B cell (primary cell): ENCODE results near the gene TMEM266. TPM values are rescaled to one million over a fixed set of nuclear protein-coding genes. Genes with fewer than 3 reads are reported as not detected.

ENCODE experiments used
- ATAC-seq: fragments of 200-7000 bp; cut with Tn5 transposase; one replicate; pipeline ENCODE4 v1.10.0; 2021; ENCODE audit warnings: low read depth, mild to moderate bottlenecking, moderate number of reproducible peaks, moderate library complexity
- CTCF ChIA-PET: fragments of 350-600 bp; sonication (Branson Sonifier 250); formaldehyde crosslinking; loops from one replicate; lab custom pipeline; 2021; ENCODE audit warnings: antibody characterized with exemption, inconsistent platforms; lab: Charles Lee
- POLR2A ChIA-PET: fragments of 350-600 bp; sonication (Branson Sonifier 250); formaldehyde crosslinking; loops from one replicate; lab custom pipeline; 2021; ENCODE audit warnings: antibody characterized with exemption; lab: Charles Lee
- DNase-seq: peaks from one replicate; pipeline ENCODE4 v3.0.0; 2013
- H2AFZ ChIP-seq: 2 replicates; pipeline ENCODE4 v1.6.1; 2012; ENCODE audit warnings: mild to moderate bottlenecking, low read depth, low read length; ENCODE audit not compliant: insufficient read depth, poor library complexity, severe bottlenecking
- H3K27ac ChIP-seq, 2 donors: 1 replicate in 1 of 2; 2 replicates in 1 of 2; pipeline ENCODE4 v1.5.1; 2012 to 2013; ENCODE audit warnings: low read length in 2 of 2, mild to moderate bottlenecking in 2 of 2, moderate library complexity in 1 of 2
- H3K27me3 ChIP-seq, 4 experiments: fragments of 200-600 bp in 1 of 4; sonication (generic) in 1 of 4; replicated peaks in 1 of 4; 1 replicate in 2 of 4; 2 replicates in 2 of 4; pipeline versions ENCODE4 v1.6.1 to v1.7.0; 2013 to 2016; ENCODE audit warnings: low read length in 3 of 4, mild to moderate bottlenecking in 2 of 4, mixed read lengths in 1 of 4, moderate library complexity in 1 of 4; ENCODE audit not compliant: insufficient read depth in 4 of 4, control insufficient read depth in 3 of 4; ENCODE audit errors: control extremely low read depth in 1 of 4
- H3K36me3 ChIP-seq, 2 experiments: replicated peaks in 1 of 2; 1 replicate in 1 of 2; 2 replicates in 1 of 2; pipeline versions ENCODE4 v1.6.1 to v1.7.1; 2013; ENCODE audit warnings: low read length in 1 of 2; ENCODE audit not compliant: insufficient read depth in 2 of 2, control insufficient read depth in 1 of 2; ENCODE audit errors: control extremely low read depth in 1 of 2, extremely low read depth in 1 of 2
- H3K4me1 ChIP-seq, 2 donors: fragments of 200-600 bp in 1 of 2; sonication (generic) in 1 of 2; 1 replicate in 1 of 2; 2 replicates in 1 of 2; pipeline versions ENCODE4 v1.5.1 to v1.6.1; 2013 to 2017; ENCODE audit warnings: low read length in 2 of 2; ENCODE audit not compliant: control insufficient read depth in 2 of 2, insufficient read depth in 2 of 2
- H3K4me2 ChIP-seq: replicated peaks from 2 replicates; pipeline ENCODE3; 2012; ENCODE audit warnings: mild to moderate bottlenecking, low read depth, low read length; ENCODE audit not compliant: poor library complexity, severe bottlenecking
- H3K4me3 ChIP-seq, 5 experiments: fragments of 200-600 bp in 1 of 5; sonication (generic) in 1 of 5; 1 replicate in 3 of 5; 2 replicates in 2 of 5; pipeline versions ENCODE4 v1.5.1 to v1.7.0; 2011 to 2016; ENCODE audit warnings: low read length in 4 of 5, mild to moderate bottlenecking in 4 of 5, low read depth in 2 of 5, control low read depth in 1 of 5, moderate library complexity in 1 of 5; ENCODE audit not compliant: insufficient read depth in 1 of 5; ENCODE audit errors: control extremely low read depth in 1 of 5, extremely low read depth in 1 of 5
- H3K79me2 ChIP-seq: fragments of 200-600 bp; sonication (generic); one replicate; pipeline ENCODE4 v1.6.0; 2016; ENCODE audit warnings: low read length; ENCODE audit not compliant: control insufficient read depth, insufficient read depth
- H3K9ac ChIP-seq: fragments of 200-600 bp; sonication (generic); 2 replicates; pipeline ENCODE4 v1.6.1; 2017; ENCODE audit warnings: mild to moderate bottlenecking, low read length, moderate library complexity
- H3K9me3 ChIP-seq, 3 donors: one replicate each; pipeline versions ENCODE4 v1.6.1 to v1.7.1; 2013; ENCODE audit warnings: low read length in 2 of 3; ENCODE audit not compliant: control insufficient read depth in 2 of 3, insufficient read depth in 1 of 3; ENCODE audit errors: control extremely low read depth in 1 of 3
- H4K20me1 ChIP-seq: 2 replicates; pipeline ENCODE4 v1.6.0; 2012; ENCODE audit warnings: mild to moderate bottlenecking, low read length; ENCODE audit not compliant: insufficient read depth, control insufficient read depth, poor library complexity, severe bottlenecking
- H3K27ac Mint-ChIP-seq: one replicate; pipeline ENCODE4 v1.8.0; 2021; ENCODE audit warnings: mixed read lengths
- H3K27me3 Mint-ChIP-seq: one replicate; pipeline ENCODE4 v1.8.0; 2021; ENCODE audit warnings: mixed read lengths
- H3K4me1 Mint-ChIP-seq: one replicate; pipeline ENCODE4 v1.8.0; 2021; ENCODE audit warnings: mixed read lengths
- H3K4me3 Mint-ChIP-seq: one replicate; pipeline ENCODE4 v1.8.0; 2021; ENCODE audit warnings: mixed read lengths
- H3K9me3 Mint-ChIP-seq: one replicate; pipeline ENCODE4 v1.8.0; 2022; ENCODE audit warnings: mixed read lengths; ENCODE audit not compliant: insufficient read depth
- EZH2 ChIP-seq: IDR thresholded peaks from 2 replicates; pipeline ENCODE4 v1.6.1; 2012; ENCODE audit warnings: borderline replicate concordance, low read depth, mild to moderate bottlenecking, moderate library complexity, low read length; ENCODE audit not compliant: insufficient read depth, poor library complexity, severe bottlenecking
- WGBS: methylation state at CpG from one replicate; pipeline ENCODE4 v1.1.5; 2013; ENCODE audit warnings: missing lambda C conversion rate; ENCODE audit not compliant: insufficient coverage; 5-methylcytosine and 5-hydroxymethylcytosine counted together
- intact Hi-C: fragments of 100-400 bp; cut with micrococcal nuclease; formaldehyde crosslinking; loops from one replicate; pipeline ENCODE4 v1.10.0; 2022
- polyA plus RNA-seq: library from polyadenylated mRNA; depleted of rRNA; stranded (reverse); fragments of >200 nt; gene quantifications from 2 replicates; pipeline ENCODE4 v1.2.3, GENCODE V29; 2012
- total RNA-seq, 2 donors: library from RNA; stranded (reverse); fragments of 120-200 nt in 1 of 2; gene quantifications; 1 replicate in 1 of 2; 2 replicates in 1 of 2; pipeline versions ENCODE4 v1.2.3 to v1.2.4, GENCODE V29; 2013 to 2022
- TF ChIP-seq, protein P1 (sequence below): fragments of 200-600 bp; IDR thresholded peaks from one replicate; pipeline ENCODE4 v1.8.0; 2022; ENCODE audit warnings: antibody characterized with exemption, mild to moderate bottlenecking

The TMEM266 gene
- total and polyA plus RNA-seq, 2 donors (not counting 1 experiment from before 2014, with no cell fraction given) = not detected

DNA sequence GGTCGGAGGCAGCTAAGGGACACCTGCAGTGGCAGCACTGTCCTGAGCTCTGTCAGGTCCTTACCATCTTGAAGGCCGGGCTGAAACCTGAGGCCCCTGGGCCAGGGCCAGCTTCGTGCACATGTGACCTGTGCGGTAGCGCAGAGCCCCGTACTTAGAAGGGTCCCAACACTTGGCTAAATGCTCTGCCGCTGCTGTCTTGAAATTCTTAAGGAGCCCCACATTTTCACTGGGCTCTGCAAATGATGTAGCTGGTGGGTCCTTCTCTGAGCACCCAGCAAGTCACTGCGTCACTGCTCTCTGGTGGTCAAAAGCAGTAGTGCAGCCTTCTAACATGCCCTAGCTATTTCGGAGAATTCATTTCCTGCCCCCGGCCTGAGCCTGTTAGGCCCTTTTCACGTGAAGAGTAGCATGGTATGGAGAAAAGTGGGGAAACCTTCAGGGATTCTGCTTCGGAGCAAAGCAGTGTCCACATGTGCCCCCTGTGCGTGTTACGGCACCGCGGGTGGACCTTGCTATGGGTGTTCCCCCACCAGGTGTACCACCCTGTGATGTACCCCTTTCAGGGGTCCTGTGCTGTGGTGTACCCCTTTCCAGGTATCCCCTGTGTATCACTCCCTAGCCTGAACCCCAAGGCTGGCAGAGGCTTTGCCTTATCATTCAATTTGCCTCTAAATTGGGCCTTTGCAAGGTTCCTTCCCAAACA lies 79.7 kb downstream of the TMEM266 start:
- Histone ChIP-seq H3K36me3 (no peaks in the 10 kb centered on the region), H3K4me2 (peak overlapping the region; percentile 17), H3K27ac (no peak overlapping the region), H3K4me3 (no peak overlapping the region), H3K79me2 (no peaks in the 10 kb centered on the region), H3K27me3 (peaks cover 0 to 14% (median 3%) of the 10 kb centered on the region in 4 experiments), H2AFZ (no peak overlapping the region), H3K9ac (no peak overlapping the region), H3K9me3 (no peaks in the 10 kb centered on the region), H3K4me1 (peaks cover 0 to 4% of the 10 kb centered on the region in 2 donors), H4K20me1 (no peaks in the 10 kb centered on the region)
- no peak overlapping the region for H3K4me3 Mint-ChIP-seq
- TF ChIP-seq, protein P1, sequence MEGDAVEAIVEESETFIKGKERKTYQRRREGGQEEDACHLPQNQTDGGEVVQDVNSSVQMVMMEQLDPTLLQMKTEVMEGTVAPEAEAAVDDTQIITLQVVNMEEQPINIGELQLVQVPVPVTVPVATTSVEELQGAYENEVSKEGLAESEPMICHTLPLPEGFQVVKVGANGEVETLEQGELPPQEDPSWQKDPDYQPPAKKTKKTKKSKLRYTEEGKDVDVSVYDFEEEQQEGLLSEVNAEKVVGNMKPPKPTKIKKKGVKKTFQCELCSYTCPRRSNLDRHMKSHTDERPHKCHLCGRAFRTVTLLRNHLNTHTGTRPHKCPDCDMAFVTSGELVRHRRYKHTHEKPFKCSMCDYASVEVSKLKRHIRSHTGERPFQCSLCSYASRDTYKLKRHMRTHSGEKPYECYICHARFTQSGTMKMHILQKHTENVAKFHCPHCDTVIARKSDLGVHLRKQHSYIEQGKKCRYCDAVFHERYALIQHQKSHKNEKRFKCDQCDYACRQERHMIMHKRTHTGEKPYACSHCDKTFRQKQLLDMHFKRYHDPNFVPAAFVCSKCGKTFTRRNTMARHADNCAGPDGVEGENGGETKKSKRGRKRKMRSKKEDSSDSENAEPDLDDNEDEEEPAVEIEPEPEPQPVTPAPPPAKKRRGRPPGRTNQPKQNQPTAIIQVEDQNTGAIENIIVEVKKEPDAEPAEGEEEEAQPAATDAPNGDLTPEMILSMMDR = peak; percentile 94
- no peak for TF ChIP-seq EZH2
- no peaks in the 10 kb centered on the region for H3K9me3 Mint-ChIP-seq
- no peaks in the 10 kb centered on the region for H3K4me1 Mint-ChIP-seq
- DNase-seq (peak; percentile 78), ATAC-seq (peak; percentile 89)
- H3K27me3 Mint-ChIP-seq = peaks cover 20% of the 10 kb centered on the region
- intact Hi-C loops = loop anchor here (1.0 kb wide), 3 partner anchors 9 to 210 kb away; no protein-coding TSS in a partner anchor
- ChIA-PET POLR2A (no interaction called here), CTCF (interaction anchor here (0.7 to 5.6 kb wide), 35 partner anchors 11 to 426 kb away, joined by 3 to 97 read pairs (median 3); partner anchors contain the start of gene TMEM266)
- H3K27ac Mint-ChIP-seq = no peak overlapping the region
- WGBS = 32% methylated on average over 16 of the region's 16 CpGs

DNA sequence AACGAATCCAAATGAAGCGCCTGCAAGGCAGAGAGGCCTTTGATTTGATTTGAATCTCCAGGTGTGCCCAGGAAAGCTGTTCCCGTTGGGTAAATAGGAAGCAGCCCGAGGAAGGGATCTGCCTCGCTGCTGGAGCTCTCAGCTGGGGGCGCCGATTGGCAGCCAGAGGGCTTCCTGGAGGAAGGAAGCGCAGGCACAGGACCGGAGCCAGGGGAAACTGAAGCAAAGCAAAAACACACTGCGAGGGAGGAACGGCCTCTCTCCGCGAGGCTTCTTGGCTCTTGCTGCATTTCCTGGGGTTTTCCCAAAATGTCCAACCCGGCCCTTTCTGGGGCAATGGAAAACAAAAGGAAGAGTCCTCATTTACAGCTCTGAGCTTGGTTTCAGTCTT lies 80.3 kb downstream of the TMEM266 start:
- Histone ChIP-seq H3K4me1 (peaks cover 0 to 4% of the 10 kb centered on the region in 2 donors), H2AFZ (peak overlapping the region; percentile 27), H3K36me3 (no peaks in the 10 kb centered on the region), H4K20me1 (no peaks in the 10 kb centered on the region), H3K27me3 (peaks cover 0 to 15% (median 3%) of the 10 kb centered on the region in 4 experiments), H3K79me2 (no peaks in the 10 kb centered on the region), H3K4me3 (no peak overlapping the region), H3K4me2 (no peak overlapping the region), H3K9ac (no peak overlapping the region), H3K27ac (no peak overlapping the region), H3K9me3 (no peaks in the 10 kb centered on the region)
- intact Hi-C loops = no loop called here
- no peak overlapping the region for H3K4me3 Mint-ChIP-seq
- 26% methylated on average over 14 of the region's 14 CpGs for WGBS
- H3K9me3 Mint-ChIP-seq = no peaks in the 10 kb centered on the region
- TF ChIP-seq EZH2 = no peak
- TF ChIP-seq, protein P1 = no peak
- peaks cover 25% of the 10 kb centered on the region for H3K27me3 Mint-ChIP-seq
- ATAC-seq = no peak
- H3K27ac Mint-ChIP-seq = no peak overlapping the region
- ChIA-PET POLR2A (no interaction called here), CTCF (interaction anchor here (0.7 to 5.6 kb wide), 31 partner anchors 11 to 416 kb away, joined by 3 to 97 read pairs (median 4); partner anchors contain the start of gene TMEM266)
- DNase-seq = no peak
- H3K4me1 Mint-ChIP-seq = no peaks in the 10 kb centered on the region
